C4-2B (cell line): ENCODE data around the gene DPH7.

ENCODE experiments used
- ZFX ChIP-seq: fragments of 450-650 bp; IDR thresholded peaks from 2 replicates; pipeline ENCODE4 v1.6.1; 2017
- TF ChIP-seq, protein P1 (sequence below): fragments of 450-650 bp; conservative IDR thresholded peaks from 2 replicates; pipeline ENCODE4 v1.5.1; 2017; ENCODE audit warnings: mild to moderate bottlenecking

DNA sequence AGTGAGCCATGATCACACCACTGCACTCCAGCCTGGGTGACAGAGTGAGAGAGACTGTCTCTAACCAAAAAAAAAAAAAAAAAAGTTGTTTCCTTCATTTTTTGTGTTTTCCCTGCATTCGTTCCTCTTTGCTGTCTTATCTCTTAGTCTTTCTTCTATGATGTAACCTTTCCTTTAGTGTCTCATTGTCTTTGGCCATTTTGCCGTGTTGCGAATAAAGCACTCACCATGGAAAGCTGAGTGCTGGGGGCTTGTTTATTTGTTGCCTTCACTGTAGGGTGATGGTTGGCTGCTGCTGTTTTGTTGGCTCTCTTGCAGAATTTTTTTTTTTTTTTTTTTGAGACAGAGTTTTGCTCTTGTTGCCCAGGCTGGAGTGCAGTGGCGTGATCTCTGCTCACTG is 47.7 kb upstream of the DPH7 start:
- TF ChIP-seq, protein P1, sequence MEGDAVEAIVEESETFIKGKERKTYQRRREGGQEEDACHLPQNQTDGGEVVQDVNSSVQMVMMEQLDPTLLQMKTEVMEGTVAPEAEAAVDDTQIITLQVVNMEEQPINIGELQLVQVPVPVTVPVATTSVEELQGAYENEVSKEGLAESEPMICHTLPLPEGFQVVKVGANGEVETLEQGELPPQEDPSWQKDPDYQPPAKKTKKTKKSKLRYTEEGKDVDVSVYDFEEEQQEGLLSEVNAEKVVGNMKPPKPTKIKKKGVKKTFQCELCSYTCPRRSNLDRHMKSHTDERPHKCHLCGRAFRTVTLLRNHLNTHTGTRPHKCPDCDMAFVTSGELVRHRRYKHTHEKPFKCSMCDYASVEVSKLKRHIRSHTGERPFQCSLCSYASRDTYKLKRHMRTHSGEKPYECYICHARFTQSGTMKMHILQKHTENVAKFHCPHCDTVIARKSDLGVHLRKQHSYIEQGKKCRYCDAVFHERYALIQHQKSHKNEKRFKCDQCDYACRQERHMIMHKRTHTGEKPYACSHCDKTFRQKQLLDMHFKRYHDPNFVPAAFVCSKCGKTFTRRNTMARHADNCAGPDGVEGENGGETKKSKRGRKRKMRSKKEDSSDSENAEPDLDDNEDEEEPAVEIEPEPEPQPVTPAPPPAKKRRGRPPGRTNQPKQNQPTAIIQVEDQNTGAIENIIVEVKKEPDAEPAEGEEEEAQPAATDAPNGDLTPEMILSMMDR: no peak
- TF ChIP-seq ZFX: no peak
